HepG2 (cell line): ENCODE measurements around the gene ATRIP. TPM values are rescaled to one million over a fixed set of nuclear protein-coding genes. Genes with fewer than 3 reads are reported as not detected.

ENCODE experiments used
- AGO1 ChIP-seq: fragments of 200-400 bp; formaldehyde crosslinking; IDR thresholded peaks from 2 replicates; pipeline ENCODE4 v1.6.1; 2017; ENCODE audit warnings: mild to moderate bottlenecking, low read depth, low read length, moderate library complexity; ENCODE audit not compliant: poor library complexity, severe bottlenecking
- ATF7 ChIP-seq, 2 experiments: fragments of 450-650 bp in 1 of 2; sonication (generic) in 1 of 2; formaldehyde crosslinking in 1 of 2; IDR thresholded peaks; 2 replicates each; pipeline versions ENCODE4 v1.4.0 to v1.6.1; 2016 to 2020; ENCODE audit warnings: antibody characterized with exemption in 1 of 2, mild to moderate bottlenecking in 1 of 2, missing genetic modification reagents in 1 of 2
- E2F2 ChIP-seq: sonication (generic); formaldehyde crosslinking; IDR thresholded peaks from 2 replicates; pipeline ENCODE4 v1.4.0; 2020; ENCODE audit warnings: missing genetic modification reagents, borderline replicate concordance
- ERF ChIP-seq: IDR thresholded peaks from 2 replicates; pipeline ENCODE4 v1.6.1; 2018; ENCODE audit warnings: missing biosample characterization, missing genetic modification reagents
- GLI4 ChIP-seq: sonication (generic); formaldehyde crosslinking; IDR thresholded peaks from 2 replicates; pipeline ENCODE4 v1.5.1; 2020; ENCODE audit warnings: missing genetic modification reagents, mild to moderate bottlenecking, moderate library complexity, borderline replicate concordance
- HDAC2 ChIP-seq: sonication (generic); formaldehyde crosslinking; IDR thresholded peaks from 2 replicates; pipeline ENCODE4 v1.4.0; 2020; ENCODE audit warnings: missing genetic modification reagents
- MBD4 ChIP-seq: IDR thresholded peaks from 2 replicates; pipeline ENCODE4 v1.6.1; 2012; ENCODE audit warnings: low read length, inconsistent platforms, borderline replicate concordance
- MED1 ChIP-seq: sonication (generic); formaldehyde crosslinking; IDR thresholded peaks from 2 replicates; pipeline ENCODE4 v1.4.0; 2020; ENCODE audit warnings: missing genetic modification reagents
- MED8 ChIP-seq: sonication (generic); formaldehyde crosslinking; IDR thresholded peaks from 2 replicates; pipeline ENCODE4 v1.8.1; 2023; ENCODE audit warnings: mild to moderate bottlenecking, missing genetic modification reagents; ENCODE audit not compliant: insufficient replicate concordance
- MTA3 ChIP-seq: sonication (generic); formaldehyde crosslinking; IDR thresholded peaks from 2 replicates; pipeline ENCODE4 v1.4.0; 2020; ENCODE audit warnings: missing genetic modification reagents
- PHF8 ChIP-seq: sonication (generic); formaldehyde crosslinking; IDR thresholded peaks from 2 replicates; pipeline ENCODE4 v1.5.0; 2020; ENCODE audit warnings: missing genetic modification reagents
- PRDM10 ChIP-seq: sonication (generic); formaldehyde crosslinking; IDR thresholded peaks from 2 replicates; pipeline ENCODE4 v1.4.0; 2020; ENCODE audit warnings: low read depth, missing genetic modification reagents
- THAP7 ChIP-seq: sonication (generic); formaldehyde crosslinking; IDR thresholded peaks from 2 replicates; pipeline ENCODE4 v1.8.1; 2023; ENCODE audit warnings: mild to moderate bottlenecking, missing genetic modification reagents
- TSC22D2 ChIP-seq: sonication (generic); formaldehyde crosslinking; IDR thresholded peaks from 2 replicates; pipeline ENCODE4 v1.5.1; 2020; ENCODE audit warnings: missing genetic modification reagents, mild to moderate bottlenecking, borderline replicate concordance
- ZBTB38 ChIP-seq: sonication (generic); formaldehyde crosslinking; IDR thresholded peaks from 2 replicates; pipeline ENCODE4 v1.5.1; 2020; ENCODE audit warnings: mild to moderate bottlenecking, missing genetic modification reagents
- ZBTB7A ChIP-seq: sonication (generic); formaldehyde crosslinking; IDR thresholded peaks from 2 replicates; pipeline ENCODE4 v1.8.0; 2022; ENCODE audit warnings: mild to moderate bottlenecking, missing genetic modification reagents
- ZNF496 ChIP-seq: sonication (generic); formaldehyde crosslinking; IDR thresholded peaks from 2 replicates; pipeline ENCODE4 v1.8.1; 2023; ENCODE audit warnings: mild to moderate bottlenecking, moderate library complexity, missing genetic modification reagents; ENCODE audit not compliant: insufficient replicate concordance
- ZNF547 ChIP-seq: sonication (generic); formaldehyde crosslinking; IDR thresholded peaks from 2 replicates; pipeline ENCODE4 v1.5.1; 2020; ENCODE audit warnings: mild to moderate bottlenecking, missing genetic modification reagents
- ZNF564 ChIP-seq: sonication (generic); formaldehyde crosslinking; IDR thresholded peaks from 2 replicates; pipeline ENCODE4 v1.8.1; 2023; ENCODE audit warnings: mild to moderate bottlenecking, missing genetic modification reagents
- ZNF572 ChIP-seq: sonication (generic); formaldehyde crosslinking; IDR thresholded peaks from 2 replicates; pipeline ENCODE4 v1.5.1; 2020; ENCODE audit warnings: mild to moderate bottlenecking, missing genetic modification reagents
- ZNF614 ChIP-seq: IDR thresholded peaks from 2 replicates; pipeline ENCODE4 v1.6.1; 2018; ENCODE audit warnings: missing biosample characterization, missing genetic modification reagents, inconsistent platforms, borderline replicate concordance
- ZSCAN5A ChIP-seq: sonication (generic); formaldehyde crosslinking; IDR thresholded peaks from 2 replicates; pipeline ENCODE4 v1.8.0; 2022; ENCODE audit warnings: mild to moderate bottlenecking, missing genetic modification reagents, borderline replicate concordance
- polyA plus RNA-seq, 8 experiments: library from polyadenylated mRNA; depleted of rRNA in 3 of 8; stranded (reverse) in 7 of 8; unstranded in 1 of 8; fragments of >200 nt; fragmentation: Illumina TruSeq in 4 of 8; extraction: Trizol in 4 of 8; gene quantifications; 2 replicates each; pipeline versions ENCODE4 v1.2.1 to v1.2.3, GENCODE V29; 2011 to 2016; ENCODE audit warnings: low read depth in 4 of 8, missing spikeins in 1 of 8, mixed read lengths in 1 of 8; ENCODE audit not compliant: insufficient read depth in 1 of 8
- total RNA-seq, 5 experiments: library from RNA; depleted of rRNA; stranded (reverse); fragments of >200 nt; fragmentation: Illumina TruSeq; extraction: Trizol; gene quantifications; 2 replicates each; pipeline ENCODE4 v1.2.3, GENCODE V29; 2016; ENCODE audit warnings: low read depth in 1 of 5

ATRIP gene
- total and polyA plus RNA-seq, 2 of the 13 experiments (the other 11 are each of a cell fraction or from before 2014, with no cell fraction given) = 5.1 to 12.5 TPM

GRCh38 chr3:48465531-48466378 is 19.2 kb downstream of the ATRIP start (continued):
- peak; percentile 60 for TF ChIP-seq MED1
- TF ChIP-seq MED8 (CRISPR knock-in tag) = no peak
- no peak for TF ChIP-seq ZNF496 (CRISPR knock-in tag)
- TF ChIP-seq TSC22D2 = no peak
- no peak for TF ChIP-seq E2F2 (CRISPR knock-in tag)
- TF ChIP-seq ZNF614 (CRISPR knock-in tag) = no peak
- TF ChIP-seq GLI4 (CRISPR knock-in tag) = no peak
- no peak for TF ChIP-seq ZNF564 (CRISPR knock-in tag)
- TF ChIP-seq ZBTB38 (CRISPR knock-in tag) = 0 out of 2 replicates have a peak, but pooled peaks have one; percentile 36
- TF ChIP-seq ZNF572 = 0 out of 2 replicates have a peak, but pooled peaks have one; percentile 77
- no peak for TF ChIP-seq MBD4
- 0 out of 2 replicates have a peak, but pooled peaks have one; percentile 45 for TF ChIP-seq THAP7
- no peak for TF ChIP-seq ATF7 (IDR thresholded peaks at IDR 0.05)
- no peak for TF ChIP-seq ATF7 (CRISPR knock-in tag; IDR thresholded peaks at IDR 0.05)
- TF ChIP-seq AGO1 = no peak
- peak; percentile 97 for TF ChIP-seq PRDM10 (CRISPR knock-in tag)
- no peak for TF ChIP-seq ZSCAN5A (CRISPR knock-in tag)
- TF ChIP-seq ZBTB7A (CRISPR knock-in tag) = no peak; the same call in 1 of the 2 replicates
- no peak for TF ChIP-seq PHF8
- peak; percentile 76; the same call in 1 of the 2 replicates for TF ChIP-seq HDAC2
- TF ChIP-seq MTA3 (CRISPR knock-in tag) = no peak
- peak; percentile 88 for TF ChIP-seq ERF (CRISPR knock-in tag)
- 0 out of 2 replicates have a peak, but pooled peaks have one; percentile 70 for TF ChIP-seq ZNF547 (CRISPR knock-in tag)
